HEK293T (cell line): Measurements from ENCODE around the gene TOPAZ1.

Experiments used
- CTCF ChIA-PET: fragments of 350-600 bp; formaldehyde crosslinking; extraction: SDS; loops from one replicate; lab custom pipeline; 2021; ENCODE audit warnings: antibody characterized with exemption, inconsistent platforms; lab: Yijun Ruan, JAX
- POLR2A ChIA-PET: fragments of 350-600 bp; formaldehyde crosslinking; extraction: SDS; loops from one replicate; lab custom pipeline; 2020; ENCODE audit warnings: antibody characterized with exemption, inconsistent platforms; lab: Yijun Ruan, JAX
- DNase-seq: peaks from one replicate; pipeline ENCODE4 v3.0.0; 2012; ENCODE audit warnings: mixed read lengths; ENCODE audit errors: extremely low spot score
- ARNT ChIP-seq: fragments of 450-650 bp; IDR thresholded peaks from 2 replicates; pipeline ENCODE4 v1.6.1; 2017; ENCODE audit warnings: mild to moderate bottlenecking
- BHLHE40 ChIP-seq: fragments of 450-650 bp; IDR thresholded peaks from 2 replicates; pipeline ENCODE4 v1.6.1; 2016; ENCODE audit warnings: mild to moderate bottlenecking, moderate library complexity, borderline replicate concordance
- CTBP1 ChIP-seq: fragments of 450-650 bp; IDR thresholded peaks from 2 replicates; pipeline ENCODE4 v1.6.1; 2016; ENCODE audit warnings: borderline replicate concordance
- ELF4 ChIP-seq: fragments of 450-650 bp; IDR thresholded peaks from 2 replicates; pipeline ENCODE4 v1.6.1; 2017; ENCODE audit warnings: antibody characterized with exemption
- FOXA1 ChIP-seq: fragments of 450-650 bp; IDR thresholded peaks from 2 replicates; pipeline ENCODE4 v1.6.1; 2016; ENCODE audit warnings: mild to moderate bottlenecking
- FOXK2 ChIP-seq: fragments of 450-650 bp; IDR thresholded peaks from 2 replicates; pipeline ENCODE4 v1.6.1; 2016; ENCODE audit warnings: mild to moderate bottlenecking
- FOXM1 ChIP-seq: fragments of 450-650 bp; IDR thresholded peaks from 2 replicates; pipeline ENCODE4 v1.6.1; 2017; ENCODE audit warnings: mild to moderate bottlenecking, borderline replicate concordance
- HDGF ChIP-seq: fragments of 450-650 bp; IDR thresholded peaks from 2 replicates; pipeline ENCODE4 v1.6.1; 2017; ENCODE audit warnings: antibody characterized with exemption, borderline replicate concordance
- L3MBTL2 ChIP-seq: fragments of 450-650 bp; conservative IDR thresholded peaks from 2 replicates; pipeline ENCODE4 v1.6.1; 2016; ENCODE audit warnings: mild to moderate bottlenecking
- LEF1 ChIP-seq: fragments of 450-650 bp; IDR thresholded peaks from 2 replicates; pipeline ENCODE4 v1.6.1; 2017; ENCODE audit warnings: mild to moderate bottlenecking, borderline replicate concordance
- NFRKB ChIP-seq: fragments of 450-650 bp; IDR thresholded peaks from 2 replicates; pipeline ENCODE4 v1.6.1; 2016; ENCODE audit warnings: mild to moderate bottlenecking, moderate library complexity
- SP1 ChIP-seq: fragments of 450-650 bp; IDR thresholded peaks from 2 replicates; pipeline ENCODE4 v1.6.1; 2017
- SUZ12 ChIP-seq: fragments of 450-650 bp; IDR thresholded peaks from 2 replicates; pipeline ENCODE4 v1.6.1; 2016; ENCODE audit warnings: mild to moderate bottlenecking
- TARDBP ChIP-seq: fragments of 450-650 bp; IDR thresholded peaks from 2 replicates; pipeline ENCODE4 v1.6.1; 2016
- ZNF384 ChIP-seq: fragments of 450-650 bp; IDR thresholded peaks from 2 replicates; pipeline ENCODE4 v1.6.1; 2016
- TF ChIP-seq, protein P1 (sequence below): fragments of 450-650 bp; IDR thresholded peaks from 2 replicates; pipeline ENCODE4 v1.6.1; 2016

TOPAZ1 gene

GRCh38 chr3:44363591-44363990, 121.9 kb downstream of the TOPAZ1 start:
- ChIA-PET POLR2A (interaction anchor here (1.5 kb wide), 1 partner anchor 25 kb away, joined by 5 read pairs; the partner anchor contains the start of gene TCAIM), CTCF (no interaction called here)
- no peak for TF ChIP-seq ELF4
- TF ChIP-seq CTBP1: no peak
- no peak for TF ChIP-seq BHLHE40
- TF ChIP-seq ZNF384: no peak
- no peak for TF ChIP-seq LEF1
- TF ChIP-seq HDGF: no peak
- no peak for TF ChIP-seq NFRKB
- no peak for TF ChIP-seq SUZ12
- TF ChIP-seq SP1: no peak
- TF ChIP-seq FOXK2: no peak
- TF ChIP-seq ARNT: no peak
- TF ChIP-seq TARDBP: no peak
- no peak for TF ChIP-seq FOXA1
- TF ChIP-seq, protein P1, sequence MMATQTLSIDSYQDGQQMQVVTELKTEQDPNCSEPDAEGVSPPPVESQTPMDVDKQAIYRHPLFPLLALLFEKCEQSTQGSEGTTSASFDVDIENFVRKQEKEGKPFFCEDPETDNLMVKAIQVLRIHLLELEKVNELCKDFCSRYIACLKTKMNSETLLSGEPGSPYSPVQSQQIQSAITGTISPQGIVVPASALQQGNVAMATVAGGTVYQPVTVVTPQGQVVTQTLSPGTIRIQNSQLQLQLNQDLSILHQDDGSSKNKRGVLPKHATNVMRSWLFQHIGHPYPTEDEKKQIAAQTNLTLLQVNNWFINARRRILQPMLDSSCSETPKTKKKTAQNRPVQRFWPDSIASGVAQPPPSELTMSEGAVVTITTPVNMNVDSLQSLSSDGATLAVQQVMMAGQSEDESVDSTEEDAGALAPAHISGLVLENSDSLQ: no peak
- no peak for TF ChIP-seq L3MBTL2
- no peak for TF ChIP-seq FOXM1
- no peak for DNase-seq

DNA sequence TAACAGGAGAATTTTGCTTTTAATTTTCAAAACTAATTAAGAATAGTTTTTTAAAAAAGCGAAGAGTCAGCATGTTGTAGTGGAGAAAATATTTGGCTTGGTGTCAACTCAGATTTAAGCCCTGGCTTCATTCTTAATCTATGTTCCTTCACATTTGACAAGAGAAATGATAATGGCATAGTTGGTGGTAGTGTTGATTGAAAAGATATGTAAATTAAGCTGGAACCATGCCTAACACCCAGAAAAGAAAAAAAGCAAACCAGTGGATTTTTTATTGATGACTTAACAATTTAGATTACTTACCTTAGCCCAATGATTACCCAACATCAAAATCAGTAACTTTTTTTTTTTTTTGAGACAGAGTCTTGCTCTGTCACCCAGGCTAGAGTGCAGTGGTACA, 124.3 kb downstream of the TOPAZ1 start:
- ChIA-PET POLR2A (no interaction called here), CTCF (no interaction called here)
- DNase-seq: no peak
- TF ChIP-seq LEF1: no peak
- TF ChIP-seq FOXA1: no peak
- TF ChIP-seq SP1: no peak
- TF ChIP-seq ELF4: no peak
- TF ChIP-seq NFRKB: no peak

- ChIA-PET POLR2A (no interaction called here), CTCF (no interaction called here)
- no peak for DNase-seq
- TF ChIP-seq SUZ12 (no peak), L3MBTL2 (no peak)
These were observed 133.8 kb downstream of the TOPAZ1 start for GRCh38 chr3:44375450-44375849.
